ENCODE results near the gene ZNF791. TPM values are rescaled to one million over a fixed set of nuclear protein-coding genes. Genes with fewer than 3 reads are reported as not detected.
A peak's percentile ranks its signal among the peaks of the same experiment; 100 is the strongest.

ZNF791 gene
- total and polyA plus RNA-seq, 2 of the 13 experiments (the other 11 are each of a cell fraction or from before 2014, with no cell fraction given), result 12.8 to 17.4 TPM

DNA sequence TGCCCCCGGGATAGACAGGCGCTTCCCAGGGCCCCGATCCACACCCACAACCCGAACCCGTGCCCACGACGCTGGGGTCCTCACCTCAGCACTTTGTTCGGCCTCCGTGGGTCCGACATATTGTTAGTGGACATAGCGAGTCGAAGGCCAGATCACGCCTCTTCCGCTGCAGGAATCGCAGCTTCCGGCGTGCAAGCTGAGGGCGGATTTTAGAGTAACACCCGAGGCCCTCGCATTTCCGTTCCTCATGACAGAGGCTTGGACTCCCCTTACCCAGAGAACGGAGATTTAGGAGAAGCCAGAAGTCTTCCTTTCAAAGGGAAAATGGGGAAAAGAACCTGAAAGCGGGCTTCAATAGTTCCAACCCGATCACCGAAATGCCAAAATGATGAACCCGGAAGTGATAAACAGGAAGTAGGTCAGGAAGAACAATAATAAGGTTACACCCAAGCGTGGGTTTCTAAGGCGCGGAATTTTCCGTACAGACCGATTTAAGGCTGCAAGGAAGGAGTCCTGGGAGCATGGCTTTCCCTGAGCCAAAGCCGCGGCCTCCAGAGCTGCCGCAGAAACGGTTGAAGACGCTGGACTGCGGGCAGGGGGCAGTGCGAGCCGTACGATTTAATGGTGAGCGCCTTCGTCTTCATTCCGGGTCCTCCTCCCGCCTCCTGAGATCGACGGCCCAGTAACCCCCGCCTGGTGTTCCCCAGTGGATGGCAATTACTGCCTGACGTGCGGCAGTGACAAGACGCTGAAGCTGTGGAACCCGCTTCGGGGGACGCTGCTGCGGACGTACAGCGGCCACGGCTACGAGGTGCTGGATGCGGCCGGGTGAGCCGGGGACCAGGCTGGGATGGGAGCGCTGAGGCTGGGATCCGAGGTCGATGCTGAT lies 58.8 kb downstream of the ZNF791 start (continued):
- TF ChIP-seq, protein P1, sequence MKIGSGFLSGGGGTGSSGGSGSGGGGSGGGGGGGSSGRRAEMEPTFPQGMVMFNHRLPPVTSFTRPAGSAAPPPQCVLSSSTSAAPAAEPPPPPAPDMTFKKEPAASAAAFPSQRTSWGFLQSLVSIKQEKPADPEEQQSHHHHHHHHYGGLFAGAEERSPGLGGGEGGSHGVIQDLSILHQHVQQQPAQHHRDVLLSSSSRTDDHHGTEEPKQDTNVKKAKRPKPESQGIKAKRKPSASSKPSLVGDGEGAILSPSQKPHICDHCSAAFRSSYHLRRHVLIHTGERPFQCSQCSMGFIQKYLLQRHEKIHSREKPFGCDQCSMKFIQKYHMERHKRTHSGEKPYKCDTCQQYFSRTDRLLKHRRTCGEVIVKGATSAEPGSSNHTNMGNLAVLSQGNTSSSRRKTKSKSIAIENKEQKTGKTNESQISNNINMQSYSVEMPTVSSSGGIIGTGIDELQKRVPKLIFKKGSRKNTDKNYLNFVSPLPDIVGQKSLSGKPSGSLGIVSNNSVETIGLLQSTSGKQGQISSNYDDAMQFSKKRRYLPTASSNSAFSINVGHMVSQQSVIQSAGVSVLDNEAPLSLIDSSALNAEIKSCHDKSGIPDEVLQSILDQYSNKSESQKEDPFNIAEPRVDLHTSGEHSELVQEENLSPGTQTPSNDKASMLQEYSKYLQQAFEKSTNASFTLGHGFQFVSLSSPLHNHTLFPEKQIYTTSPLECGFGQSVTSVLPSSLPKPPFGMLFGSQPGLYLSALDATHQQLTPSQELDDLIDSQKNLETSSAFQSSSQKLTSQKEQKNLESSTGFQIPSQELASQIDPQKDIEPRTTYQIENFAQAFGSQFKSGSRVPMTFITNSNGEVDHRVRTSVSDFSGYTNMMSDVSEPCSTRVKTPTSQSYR (CRISPR knock-in tag; IDR thresholded peaks at IDR 0.05; ENCODE audit: borderline replicate concordance), result no peak
- TF ChIP-seq GABPA (IDR thresholded peaks at IDR 0.05; ENCODE audit: low read depth, low read length) (peak; percentile 94), GABPA (CRISPR knock-in tag; IDR thresholded peaks at IDR 0.05; ENCODE audit: low read depth) (peak; percentile 98), ZBTB1 (CRISPR knock-in tag; IDR thresholded peaks at IDR 0.05; ENCODE audit: borderline replicate concordance) (no peak), ZFP36L2 (CRISPR knock-in tag; IDR thresholded peaks at IDR 0.05) (no peak)
- TF ChIP-seq, protein P2, sequence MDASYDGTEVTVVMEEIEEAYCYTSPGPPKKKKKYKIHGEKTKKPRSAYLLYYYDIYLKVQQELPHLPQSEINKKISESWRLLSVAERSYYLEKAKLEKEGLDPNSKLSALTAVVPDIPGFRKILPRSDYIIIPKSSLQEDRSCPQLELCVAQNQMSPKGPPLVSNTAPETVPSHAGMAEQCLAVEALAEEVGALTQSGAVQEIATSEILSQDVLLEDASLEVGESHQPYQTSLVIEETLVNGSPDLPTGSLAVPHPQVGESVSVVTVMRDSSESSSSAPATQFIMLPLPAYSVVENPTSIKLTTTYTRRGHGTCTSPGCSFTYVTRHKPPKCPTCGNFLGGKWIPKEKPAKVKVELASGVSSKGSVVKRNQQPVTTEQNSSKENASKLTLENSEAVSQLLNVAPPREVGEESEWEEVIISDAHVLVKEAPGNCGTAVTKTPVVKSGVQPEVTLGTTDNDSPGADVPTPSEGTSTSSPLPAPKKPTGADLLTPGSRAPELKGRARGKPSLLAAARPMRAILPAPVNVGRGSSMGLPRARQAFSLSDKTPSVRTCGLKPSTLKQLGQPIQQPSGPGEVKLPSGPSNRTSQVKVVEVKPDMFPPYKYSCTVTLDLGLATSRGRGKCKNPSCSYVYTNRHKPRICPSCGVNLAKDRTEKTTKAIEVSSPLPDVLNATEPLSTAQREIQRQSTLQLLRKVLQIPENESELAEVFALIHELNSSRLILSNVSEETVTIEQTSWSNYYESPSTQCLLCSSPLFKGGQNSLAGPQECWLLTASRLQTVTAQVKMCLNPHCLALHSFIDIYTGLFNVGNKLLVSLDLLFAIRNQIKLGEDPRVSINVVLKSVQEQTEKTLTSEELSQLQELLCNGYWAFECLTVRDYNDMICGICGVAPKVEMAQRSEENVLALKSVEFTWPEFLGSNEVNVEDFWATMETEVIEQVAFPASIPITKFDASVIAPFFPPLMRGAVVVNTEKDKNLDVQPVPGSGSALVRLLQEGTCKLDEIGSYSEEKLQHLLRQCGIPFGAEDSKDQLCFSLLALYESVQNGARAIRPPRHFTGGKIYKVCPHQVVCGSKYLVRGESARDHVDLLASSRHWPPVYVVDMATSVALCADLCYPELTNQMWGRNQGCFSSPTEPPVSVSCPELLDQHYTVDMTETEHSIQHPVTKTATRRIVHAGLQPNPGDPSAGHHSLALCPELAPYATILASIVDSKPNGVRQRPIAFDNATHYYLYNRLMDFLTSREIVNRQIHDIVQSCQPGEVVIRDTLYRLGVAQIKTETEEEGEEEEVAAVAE (CRISPR knock-in tag; IDR thresholded peaks at IDR 0.05; ENCODE audit: borderline replicate concordance), result no peak
- TF ChIP-seq, protein P3, sequence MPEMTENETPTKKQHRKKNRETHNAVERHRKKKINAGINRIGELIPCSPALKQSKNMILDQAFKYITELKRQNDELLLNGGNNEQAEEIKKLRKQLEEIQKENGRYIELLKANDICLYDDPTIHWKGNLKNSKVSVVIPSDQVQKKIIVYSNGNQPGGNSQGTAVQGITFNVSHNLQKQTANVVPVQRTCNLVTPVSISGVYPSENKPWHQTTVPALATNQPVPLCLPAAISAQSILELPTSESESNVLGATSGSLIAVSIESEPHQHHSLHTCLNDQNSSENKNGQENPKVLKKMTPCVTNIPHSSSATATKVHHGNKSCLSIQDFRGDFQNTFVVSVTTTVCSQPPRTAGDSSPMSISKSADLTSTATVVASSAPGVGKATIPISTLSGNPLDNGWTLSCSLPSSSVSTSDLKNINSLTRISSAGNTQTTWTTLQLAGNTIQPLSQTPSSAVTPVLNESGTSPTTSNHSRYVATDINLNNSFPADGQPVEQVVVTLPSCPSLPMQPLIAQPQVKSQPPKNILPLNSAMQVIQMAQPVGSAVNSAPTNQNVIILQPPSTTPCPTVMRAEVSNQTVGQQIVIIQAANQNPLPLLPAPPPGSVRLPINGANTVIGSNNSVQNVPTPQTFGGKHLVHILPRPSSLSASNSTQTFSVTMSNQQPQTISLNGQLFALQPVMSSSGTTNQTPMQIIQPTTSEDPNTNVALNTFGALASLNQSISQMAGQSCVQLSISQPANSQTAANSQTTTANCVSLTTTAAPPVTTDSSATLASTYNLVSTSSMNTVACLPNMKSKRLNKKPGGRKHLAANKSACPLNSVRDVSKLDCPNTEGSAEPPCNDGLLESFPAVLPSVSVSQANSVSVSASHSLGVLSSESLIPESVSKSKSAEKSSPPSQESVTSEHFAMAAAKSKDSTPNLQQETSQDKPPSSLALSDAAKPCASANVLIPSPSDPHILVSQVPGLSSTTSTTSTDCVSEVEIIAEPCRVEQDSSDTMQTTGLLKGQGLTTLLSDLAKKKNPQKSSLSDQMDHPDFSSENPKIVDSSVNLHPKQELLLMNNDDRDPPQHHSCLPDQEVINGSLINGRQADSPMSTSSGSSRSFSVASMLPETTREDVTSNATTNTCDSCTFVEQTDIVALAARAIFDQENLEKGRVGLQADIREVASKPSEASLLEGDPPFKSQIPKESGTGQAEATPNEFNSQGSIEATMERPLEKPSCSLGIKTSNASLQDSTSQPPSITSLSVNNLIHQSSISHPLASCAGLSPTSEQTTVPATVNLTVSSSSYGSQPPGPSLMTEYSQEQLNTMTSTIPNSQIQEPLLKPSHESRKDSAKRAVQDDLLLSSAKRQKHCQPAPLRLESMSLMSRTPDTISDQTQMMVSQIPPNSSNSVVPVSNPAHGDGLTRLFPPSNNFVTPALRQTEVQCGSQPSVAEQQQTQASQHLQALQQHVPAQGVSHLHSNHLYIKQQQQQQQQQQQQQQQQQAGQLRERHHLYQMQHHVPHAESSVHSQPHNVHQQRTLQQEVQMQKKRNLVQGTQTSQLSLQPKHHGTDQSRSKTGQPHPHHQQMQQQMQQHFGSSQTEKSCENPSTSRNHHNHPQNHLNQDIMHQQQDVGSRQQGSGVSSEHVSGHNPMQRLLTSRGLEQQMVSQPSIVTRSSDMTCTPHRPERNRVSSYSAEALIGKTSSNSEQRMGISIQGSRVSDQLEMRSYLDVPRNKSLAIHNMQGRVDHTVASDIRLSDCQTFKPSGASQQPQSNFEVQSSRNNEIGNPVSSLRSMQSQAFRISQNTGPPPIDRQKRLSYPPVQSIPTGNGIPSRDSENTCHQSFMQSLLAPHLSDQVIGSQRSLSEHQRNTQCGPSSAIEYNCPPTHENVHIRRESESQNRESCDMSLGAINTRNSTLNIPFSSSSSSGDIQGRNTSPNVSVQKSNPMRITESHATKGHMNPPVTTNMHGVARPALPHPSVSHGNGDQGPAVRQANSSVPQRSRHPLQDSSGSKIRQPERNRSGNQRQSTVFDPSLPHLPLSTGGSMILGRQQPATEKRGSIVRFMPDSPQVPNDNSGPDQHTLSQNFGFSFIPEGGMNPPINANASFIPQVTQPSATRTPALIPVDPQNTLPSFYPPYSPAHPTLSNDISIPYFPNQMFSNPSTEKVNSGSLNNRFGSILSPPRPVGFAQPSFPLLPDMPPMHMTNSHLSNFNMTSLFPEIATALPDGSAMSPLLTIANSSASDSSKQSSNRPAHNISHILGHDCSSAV (CRISPR knock-in tag; IDR thresholded peaks at IDR 0.05; ENCODE audit: borderline replicate concordance), result no peak
- TF ChIP-seq, protein P4, sequence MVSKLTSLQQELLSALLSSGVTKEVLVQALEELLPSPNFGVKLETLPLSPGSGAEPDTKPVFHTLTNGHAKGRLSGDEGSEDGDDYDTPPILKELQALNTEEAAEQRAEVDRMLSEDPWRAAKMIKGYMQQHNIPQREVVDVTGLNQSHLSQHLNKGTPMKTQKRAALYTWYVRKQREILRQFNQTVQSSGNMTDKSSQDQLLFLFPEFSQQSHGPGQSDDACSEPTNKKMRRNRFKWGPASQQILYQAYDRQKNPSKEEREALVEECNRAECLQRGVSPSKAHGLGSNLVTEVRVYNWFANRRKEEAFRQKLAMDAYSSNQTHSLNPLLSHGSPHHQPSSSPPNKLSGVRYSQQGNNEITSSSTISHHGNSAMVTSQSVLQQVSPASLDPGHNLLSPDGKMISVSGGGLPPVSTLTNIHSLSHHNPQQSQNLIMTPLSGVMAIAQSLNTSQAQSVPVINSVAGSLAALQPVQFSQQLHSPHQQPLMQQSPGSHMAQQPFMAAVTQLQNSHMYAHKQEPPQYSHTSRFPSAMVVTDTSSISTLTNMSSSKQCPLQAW (CRISPR knock-in tag; IDR thresholded peaks at IDR 0.05), result peak; percentile 79
